PFSK-1 (cell line): Measurements from ENCODE around the gene STK24.

Source experiments
- FOXP2 ChIP-seq: optimal IDR thresholded peaks from 2 replicates; pipeline ENCODE3; 2011; ENCODE audit warnings: borderline replicate concordance, control low read depth, inconsistent platforms; ENCODE audit not compliant: insufficient read depth; ENCODE audit errors: extremely low read length, extremely low read depth
- POLR2AphosphoS5 ChIP-seq: IDR thresholded peaks from 2 replicates; pipeline ENCODE4 v1.6.1; 2012; ENCODE audit warnings: low read depth, mild to moderate bottlenecking, control low read depth, low read length, moderate library complexity
- REST ChIP-seq, 2 experiments: IDR thresholded peaks; 2 replicates each; pipeline versions ENCODE4 v1.6.1 to v1.8.0; 2011 to 2012; ENCODE audit warnings: low read depth in 2 of 2, low read length in 2 of 2, control low read depth in 1 of 2, inconsistent platforms in 1 of 2, mild to moderate bottlenecking in 1 of 2, moderate library complexity in 1 of 2; ENCODE audit not compliant: insufficient read depth in 1 of 2
- SIN3A ChIP-seq: IDR thresholded peaks from 2 replicates; pipeline ENCODE4 v1.6.1; 2012; ENCODE audit warnings: mild to moderate bottlenecking, low read length, moderate library complexity, borderline replicate concordance; ENCODE audit not compliant: insufficient read depth
- TAF1 ChIP-seq: IDR thresholded peaks from 2 replicates; pipeline ENCODE4 v1.6.1; 2012; ENCODE audit warnings: low read length, control low read depth, borderline replicate concordance; ENCODE audit not compliant: insufficient read depth

GRCh38 chr13:98556142-98556816 lies 20.6 kb downstream of the STK24 start:
- TF ChIP-seq REST (IDR thresholded peaks at IDR 0.05; ENCODE audit: insufficient read depth in 1 of 2, low read depth in 2 of 2, low read length in 2 of 2) = no peak
- no peak for TF ChIP-seq TAF1
- no peak for TF ChIP-seq POLR2AphosphoS5
- TF ChIP-seq SIN3A = no peak
- TF ChIP-seq FOXP2 = no peak
